ENCODE data around the gene TSGA10.

Gene TSGA10

DNA sequence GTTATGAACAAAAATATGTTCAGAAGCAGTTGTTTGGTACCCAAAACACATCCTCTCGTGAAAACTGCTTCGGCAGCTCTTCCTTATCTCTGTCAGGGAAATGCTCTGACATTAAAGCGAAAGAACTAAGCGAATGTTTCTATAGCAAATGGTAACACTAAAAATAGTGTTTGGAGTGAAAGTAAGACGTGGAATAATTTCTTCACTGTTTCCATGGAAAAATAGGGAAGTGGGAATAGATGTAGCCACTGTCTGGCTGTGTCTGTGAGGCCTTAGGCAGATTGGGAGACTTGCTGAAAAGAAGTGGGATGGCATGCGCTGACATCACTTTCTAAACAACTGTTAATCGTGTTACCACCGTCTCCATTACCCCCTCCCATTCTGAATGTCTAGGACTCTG, 207.2 kb downstream of the TSGA10 start:
- no peak for DNase-seq (ENCODE audit: low read depth in 2 of 2)
- no peak overlapping the region for H3K4me3 ChIP-seq (replicated peaks in 1 of 2; ENCODE audit: low read depth in 2 of 2, low read length in 2 of 2)
- TF ChIP-seq, protein P1, sequence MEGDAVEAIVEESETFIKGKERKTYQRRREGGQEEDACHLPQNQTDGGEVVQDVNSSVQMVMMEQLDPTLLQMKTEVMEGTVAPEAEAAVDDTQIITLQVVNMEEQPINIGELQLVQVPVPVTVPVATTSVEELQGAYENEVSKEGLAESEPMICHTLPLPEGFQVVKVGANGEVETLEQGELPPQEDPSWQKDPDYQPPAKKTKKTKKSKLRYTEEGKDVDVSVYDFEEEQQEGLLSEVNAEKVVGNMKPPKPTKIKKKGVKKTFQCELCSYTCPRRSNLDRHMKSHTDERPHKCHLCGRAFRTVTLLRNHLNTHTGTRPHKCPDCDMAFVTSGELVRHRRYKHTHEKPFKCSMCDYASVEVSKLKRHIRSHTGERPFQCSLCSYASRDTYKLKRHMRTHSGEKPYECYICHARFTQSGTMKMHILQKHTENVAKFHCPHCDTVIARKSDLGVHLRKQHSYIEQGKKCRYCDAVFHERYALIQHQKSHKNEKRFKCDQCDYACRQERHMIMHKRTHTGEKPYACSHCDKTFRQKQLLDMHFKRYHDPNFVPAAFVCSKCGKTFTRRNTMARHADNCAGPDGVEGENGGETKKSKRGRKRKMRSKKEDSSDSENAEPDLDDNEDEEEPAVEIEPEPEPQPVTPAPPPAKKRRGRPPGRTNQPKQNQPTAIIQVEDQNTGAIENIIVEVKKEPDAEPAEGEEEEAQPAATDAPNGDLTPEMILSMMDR (IDR thresholded peaks at IDR 0.05; ENCODE audit: low read depth, low read length), result no peak

All from cardiac fibroblast (primary cell).